ENCODE results near the gene WRNIP1.
"Not testable (repeated sequence)": the region's sequence is repeated elsewhere in the genome, so short reads cannot be mapped to it uniquely, and the experiment has no call there.

The WRNIP1 gene

DNA sequence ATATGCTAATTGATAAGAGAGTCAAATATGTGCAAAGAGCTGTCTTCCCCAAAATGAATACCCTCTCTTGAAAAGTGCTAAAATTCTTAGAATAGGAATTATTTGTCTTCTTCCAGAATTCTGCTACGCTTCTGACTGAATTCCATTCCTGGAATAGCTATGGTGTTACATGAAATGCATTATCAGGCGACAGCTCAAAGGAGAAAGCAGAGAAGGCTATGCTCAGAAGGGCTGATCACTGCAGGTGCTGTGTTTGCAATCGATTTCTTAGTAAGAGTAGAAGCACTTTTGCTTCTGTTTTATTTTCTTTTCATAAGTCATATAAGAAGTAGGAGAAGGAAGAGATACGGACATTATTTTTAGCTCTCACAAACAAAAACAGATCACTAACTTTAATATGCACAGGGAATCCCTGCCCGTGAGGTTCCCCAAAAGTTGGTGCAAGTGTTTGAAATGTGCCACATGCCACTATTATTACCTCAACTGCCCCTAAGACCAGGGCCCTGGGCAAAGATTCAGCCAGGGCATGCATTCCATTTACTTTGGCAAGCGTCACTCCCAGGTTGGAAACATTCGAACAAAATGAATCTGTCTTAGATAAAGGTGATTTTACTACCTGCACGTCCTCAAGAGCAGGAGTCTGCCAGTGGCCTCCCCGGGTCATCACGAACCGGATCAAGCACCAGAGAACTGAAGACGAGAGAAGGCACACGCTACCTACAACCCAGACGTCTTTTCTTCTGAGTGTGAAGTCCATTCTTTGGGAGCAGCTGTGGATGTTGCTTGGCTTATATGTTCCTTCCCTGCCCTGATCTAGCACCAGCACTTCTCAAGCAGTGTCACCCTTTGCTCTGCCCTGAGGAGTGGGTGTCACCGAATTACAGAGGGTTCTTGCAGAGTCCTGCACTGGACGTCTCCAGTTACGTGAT is 21.6 kb upstream of the WRNIP1 start:
- DNase-seq: no peak

DNA sequence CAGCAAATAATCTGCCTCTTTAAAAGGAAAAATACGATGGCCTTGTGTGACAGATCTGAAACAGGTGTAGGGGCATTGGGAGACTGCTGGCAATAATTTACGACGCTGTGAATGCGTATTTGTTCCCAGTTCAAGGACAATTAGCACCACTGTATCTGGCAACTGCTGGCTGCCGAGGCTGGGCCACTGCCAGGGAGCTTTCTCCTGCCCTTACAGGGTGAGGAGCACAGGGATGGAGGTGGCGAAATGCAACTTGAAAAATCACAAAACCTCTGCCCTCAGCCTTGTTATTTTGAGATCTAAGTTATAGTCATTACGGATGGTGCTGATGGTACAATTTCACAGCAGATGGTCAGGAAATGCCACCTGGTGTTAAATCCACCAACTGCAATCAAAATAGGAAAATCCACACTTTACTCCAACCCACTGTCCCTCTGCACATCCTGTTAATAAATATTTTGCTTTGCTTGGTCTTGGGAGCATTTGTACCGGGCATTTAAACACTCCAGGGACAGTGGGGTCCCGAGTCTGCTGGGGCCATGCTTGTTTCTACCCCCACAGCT is 20.9 kb upstream of the WRNIP1 start:
- no peak for DNase-seq

DNA sequence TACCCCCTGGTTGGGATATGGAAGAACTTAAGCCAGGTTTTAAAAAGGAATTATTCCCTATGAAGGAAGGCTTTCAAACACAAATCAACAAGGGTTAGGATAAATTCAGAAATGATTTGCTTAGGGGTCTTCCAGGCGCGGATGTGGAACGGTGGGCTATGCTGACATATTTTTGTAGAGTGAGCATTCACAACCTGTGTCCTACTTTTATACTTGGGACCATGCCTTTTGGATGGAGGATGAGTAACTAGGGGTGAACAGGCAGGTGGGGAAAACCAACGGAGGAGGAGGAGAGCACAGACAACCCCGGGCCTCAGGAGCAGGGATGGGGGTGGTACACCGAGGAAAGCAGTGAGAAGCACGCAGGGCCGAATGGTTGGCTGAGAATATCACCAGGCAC is 20.4 kb upstream of the WRNIP1 start:
- no peak for DNase-seq

DNA sequence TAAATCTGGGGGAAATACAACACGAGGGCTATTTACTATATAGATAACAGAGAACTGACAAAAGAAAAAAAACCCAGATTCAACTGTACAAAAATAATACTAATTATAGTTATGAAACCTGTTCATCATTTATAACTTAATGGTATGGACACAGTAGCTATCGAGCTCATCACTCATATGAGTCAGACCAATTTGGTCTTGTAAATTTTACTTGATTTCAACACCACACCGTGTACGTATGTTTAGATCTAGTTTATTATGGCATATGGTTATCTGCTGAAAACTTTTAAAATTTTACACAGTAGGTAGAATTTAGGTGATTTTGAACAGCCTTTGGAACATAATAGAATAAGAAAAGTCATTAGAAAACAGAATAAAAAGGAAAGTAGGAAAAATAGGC is 19.9 kb upstream of the WRNIP1 start:
- DNase-seq: no peak

DNA sequence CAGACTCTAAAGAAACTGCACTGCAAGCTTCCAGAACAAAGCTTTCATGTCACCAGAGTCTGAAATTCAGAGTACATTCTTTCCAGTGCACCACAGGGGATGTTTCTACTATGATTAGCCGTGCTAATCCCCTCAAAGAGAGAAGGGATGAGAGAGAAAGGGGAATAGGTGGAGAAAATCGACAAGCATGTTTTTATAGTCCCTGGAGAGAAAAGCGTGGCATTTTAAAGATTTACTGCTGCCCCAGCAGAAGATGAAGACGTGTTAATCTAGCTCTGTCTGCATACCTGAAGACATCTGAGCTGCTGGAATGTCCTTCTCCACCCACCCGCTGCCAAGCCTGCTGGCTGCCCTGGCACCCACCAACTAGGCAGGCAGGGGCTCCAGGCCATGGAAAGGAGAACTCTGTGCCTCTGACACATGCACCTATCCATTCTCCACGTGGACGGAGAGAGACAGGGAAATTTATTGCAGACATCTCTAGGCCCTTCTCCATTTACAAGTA is 18.6 kb upstream of the WRNIP1 start:
- DNase-seq: no peak

DNA sequence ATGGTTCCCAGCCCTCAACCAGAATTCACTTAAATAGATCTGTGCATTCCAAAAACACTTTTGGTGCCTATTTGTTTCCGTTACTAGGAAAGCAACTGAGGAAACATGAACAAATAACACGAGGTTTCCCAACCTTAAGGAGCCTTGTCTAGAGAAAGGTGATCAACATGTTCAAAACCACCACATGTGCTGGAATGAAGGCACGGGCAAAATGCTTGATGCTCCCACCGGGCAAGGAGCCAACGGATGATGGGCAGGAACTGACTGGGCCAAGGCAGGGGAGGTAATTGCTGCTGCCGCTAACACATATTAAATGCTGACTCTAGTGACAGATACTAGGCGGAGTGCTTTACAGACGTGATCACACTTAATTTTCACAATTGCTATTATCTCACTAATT is 17.0 kb upstream of the WRNIP1 start:
- no peak for DNase-seq

DNA sequence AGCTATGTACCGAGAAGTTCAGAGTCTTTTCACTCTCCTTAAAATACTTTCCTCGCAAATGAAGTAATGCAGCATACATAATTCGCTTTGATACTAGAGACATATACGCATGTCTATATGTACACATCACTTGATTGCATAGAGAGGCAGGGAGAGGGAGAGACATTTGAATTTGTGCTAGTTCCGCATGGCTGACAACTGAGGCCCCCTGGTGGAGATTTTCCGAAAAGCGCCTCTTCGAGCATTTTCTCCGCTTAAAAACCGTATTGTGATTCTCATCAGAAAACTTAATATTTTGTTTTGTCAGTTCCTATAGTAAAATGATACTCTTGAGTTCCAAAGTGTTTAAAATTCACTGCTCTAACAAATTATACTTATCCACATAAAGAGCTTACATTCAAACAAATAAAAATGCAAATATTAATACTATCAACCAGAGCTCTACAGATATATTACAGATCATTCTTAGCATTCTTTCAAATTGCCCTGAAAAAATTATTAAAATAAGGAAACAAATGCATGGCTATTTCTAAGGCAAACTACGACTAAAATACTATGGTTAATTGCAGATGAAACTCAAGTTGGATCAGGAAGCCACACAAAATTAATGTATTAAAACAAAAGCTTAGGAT is 15.1 kb upstream of the WRNIP1 start:
- no peak for DNase-seq

DNA sequence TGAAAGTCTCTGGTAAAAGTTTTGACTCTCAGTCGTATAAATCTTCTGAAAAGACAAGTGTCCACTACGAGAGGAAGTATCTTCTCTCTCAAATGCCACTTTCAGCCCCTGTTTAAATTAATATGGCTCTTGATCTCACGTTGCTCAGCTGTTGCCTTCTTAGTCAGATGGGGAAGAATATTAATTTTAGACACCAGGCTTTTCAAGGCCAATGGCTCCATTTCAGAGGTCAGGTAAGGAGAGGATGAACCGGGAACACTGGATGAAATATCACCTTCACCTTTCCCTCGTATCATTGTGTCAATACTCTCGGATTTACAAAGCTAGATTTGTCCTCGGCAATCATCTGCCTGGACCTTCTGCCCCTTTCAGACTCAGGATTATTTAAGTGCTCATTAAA is 14.4 kb upstream of the WRNIP1 start, which contains the start of gene MYLK4:
MYLK4 (minus strand) TSS at position 91 of the 400 bp plus-strand sequence. CDS start 1,628 bp downstream, outside the sequence.
- DNase-seq: no peak

DNA sequence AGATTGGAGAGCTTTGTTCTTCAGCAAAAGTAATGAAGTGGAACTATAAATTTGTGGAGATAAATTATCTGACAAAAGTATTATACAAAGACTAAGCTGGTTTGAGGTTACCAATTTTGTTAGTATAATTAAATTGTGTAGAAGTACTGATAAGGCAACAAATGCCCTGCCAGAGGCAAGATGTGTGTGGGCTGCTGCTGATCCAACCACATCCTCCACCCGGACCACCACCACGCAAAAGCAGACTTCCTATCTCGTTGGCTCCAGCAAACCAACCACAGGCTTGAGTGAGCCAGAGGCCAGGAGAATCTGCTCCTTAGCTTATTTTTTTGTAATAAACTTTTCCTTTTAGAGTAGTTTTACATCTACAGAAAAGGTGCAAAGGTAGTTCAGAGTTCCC is 13.3 kb upstream of the WRNIP1 start:
- no peak for DNase-seq

DNA sequence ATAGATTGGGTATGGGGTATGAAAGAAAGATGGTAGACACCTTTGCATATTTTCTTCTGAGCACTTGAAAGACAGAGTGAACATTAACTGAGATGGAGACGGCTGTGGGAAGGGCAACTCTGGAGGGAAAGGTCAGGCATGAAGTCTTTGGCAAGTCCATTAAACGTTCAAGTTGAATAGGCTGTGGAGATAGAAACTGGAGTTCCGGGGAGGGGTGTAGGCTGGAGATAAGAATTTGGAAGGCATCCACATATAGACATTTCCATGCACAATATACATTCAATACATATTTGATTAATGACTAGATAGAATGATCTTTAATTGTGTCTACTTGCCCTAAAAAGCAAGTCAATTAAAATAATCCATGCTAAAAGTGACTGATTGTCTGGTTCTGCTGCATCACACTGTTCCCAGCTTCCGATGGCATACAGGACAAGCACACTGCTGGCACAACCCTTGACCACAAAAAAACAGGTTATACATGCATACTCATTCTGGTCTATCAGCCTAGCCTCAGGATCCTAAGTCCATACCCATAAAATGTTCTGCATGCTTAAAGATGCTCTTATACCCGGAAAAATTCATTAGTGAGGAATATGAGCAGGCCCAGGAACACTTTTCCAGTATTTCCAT is 12.6 kb upstream of the WRNIP1 start:
- no peak for DNase-seq

DNA sequence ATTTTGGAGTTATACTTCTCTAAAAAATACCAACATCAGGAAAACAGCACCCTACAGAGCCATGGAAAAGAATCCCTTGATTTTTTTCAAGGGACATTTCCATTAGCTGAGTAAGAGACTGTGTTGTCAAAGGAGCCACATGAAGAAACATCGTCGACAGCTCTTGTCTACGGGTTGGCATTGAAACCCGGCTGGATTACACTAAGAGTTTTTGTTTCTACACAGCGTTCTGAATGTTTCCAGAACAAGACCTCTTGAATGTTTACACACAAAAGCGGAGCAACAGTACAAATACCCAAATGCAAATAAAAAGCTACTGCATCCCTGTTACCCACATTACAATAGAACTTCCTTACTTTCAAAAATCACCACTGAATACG is 12.1 kb upstream of the WRNIP1 start:
- no peak for DNase-seq

DNA sequence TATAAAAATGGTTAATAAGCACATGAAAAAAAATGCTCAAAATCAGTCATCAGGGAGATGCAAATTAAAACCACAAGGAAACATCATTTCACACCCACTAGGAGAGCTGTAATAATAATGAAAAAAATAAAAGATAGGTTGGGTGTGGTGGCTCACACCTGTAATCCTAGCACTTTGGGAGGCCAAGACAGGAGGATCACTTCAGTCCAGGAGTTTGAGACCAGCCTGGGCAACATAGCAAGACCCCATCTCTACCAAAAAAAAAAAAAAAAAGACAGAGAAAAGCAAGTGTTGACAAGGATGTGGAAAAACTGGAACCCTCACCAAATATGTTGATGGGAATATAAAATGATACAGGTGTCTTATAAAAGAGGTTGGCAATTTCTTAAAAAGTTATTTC is 11.4 kb upstream of the WRNIP1 start:
- no peak for DNase-seq

DNA sequence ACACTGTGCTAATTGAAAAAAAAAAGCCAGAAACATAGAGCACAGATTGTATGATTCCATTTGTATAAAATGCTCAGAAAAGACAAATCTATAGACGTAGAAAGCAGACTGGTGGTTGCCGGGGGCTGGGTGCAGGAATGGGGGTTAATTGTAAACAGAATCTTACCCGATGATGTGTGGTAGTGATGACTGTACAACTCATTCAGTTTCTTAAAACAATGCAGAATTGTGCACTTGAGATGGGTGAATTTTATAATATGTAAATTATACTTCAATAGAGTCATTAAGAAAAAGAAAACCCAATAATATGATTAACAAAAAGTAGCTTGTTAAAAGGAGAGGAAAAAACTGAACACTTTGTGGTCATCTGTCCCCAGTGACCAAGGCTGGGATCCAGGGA is 10.8 kb upstream of the WRNIP1 start:
- no peak for DNase-seq

DNA sequence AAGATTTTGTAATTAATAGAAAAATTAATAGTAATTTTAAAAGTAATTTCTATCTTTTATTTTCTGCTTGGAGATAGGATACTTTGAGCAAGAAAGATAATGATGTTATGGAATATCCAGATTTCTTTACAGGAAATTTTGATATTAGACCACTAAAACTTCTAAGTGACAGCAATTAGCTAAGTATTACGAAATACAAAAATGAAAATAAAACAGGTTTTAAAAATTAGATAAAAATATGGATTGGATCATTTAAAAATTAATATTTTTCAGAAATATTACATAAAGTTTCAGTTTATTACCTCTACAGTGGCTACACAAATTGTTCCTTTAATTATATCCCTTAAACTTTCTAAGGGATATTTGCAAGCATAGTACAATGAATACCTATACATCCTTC is 10.3 kb upstream of the WRNIP1 start:
- DNase-seq: no peak

DNA sequence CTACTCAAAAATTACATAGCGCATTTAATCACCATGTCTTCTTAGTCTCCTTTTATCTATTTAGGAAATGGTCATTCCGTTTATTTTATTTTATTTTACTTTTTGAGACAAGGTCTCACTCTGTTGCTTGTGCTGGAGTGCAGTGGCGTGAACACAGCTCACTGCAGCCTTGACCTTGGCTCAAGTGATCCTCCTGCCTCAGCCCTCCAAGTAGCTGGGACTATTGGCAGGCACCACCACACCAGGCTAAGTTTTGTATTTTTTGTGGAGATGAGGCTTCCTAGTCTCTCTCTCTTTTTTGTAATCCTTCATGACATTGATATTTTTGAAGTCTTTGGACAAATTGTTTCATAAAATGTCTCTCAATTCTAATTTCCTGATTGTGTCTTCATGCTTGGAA is 9.7 kb upstream of the WRNIP1 start:
- DNase-seq: no peak

DNA sequence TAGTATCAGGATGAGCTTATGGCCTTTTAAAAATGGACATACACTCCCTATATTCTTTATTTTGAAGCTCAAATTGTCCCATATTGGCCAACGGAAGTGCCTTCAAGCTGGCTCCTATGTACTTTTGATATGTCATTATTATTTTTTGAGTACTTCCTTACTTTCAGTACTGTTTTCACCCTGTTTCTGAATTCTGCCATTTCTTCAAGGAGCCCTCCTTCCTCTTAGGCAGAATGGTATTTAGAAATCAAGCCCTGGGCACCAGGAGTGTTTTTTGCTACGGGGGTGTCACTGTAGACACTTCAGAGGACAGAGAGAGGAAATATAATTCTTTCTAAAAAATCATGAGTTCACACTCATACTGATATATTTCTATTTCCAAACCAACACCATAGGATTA is 9.0 kb upstream of the WRNIP1 start:
- no peak for DNase-seq

DNA sequence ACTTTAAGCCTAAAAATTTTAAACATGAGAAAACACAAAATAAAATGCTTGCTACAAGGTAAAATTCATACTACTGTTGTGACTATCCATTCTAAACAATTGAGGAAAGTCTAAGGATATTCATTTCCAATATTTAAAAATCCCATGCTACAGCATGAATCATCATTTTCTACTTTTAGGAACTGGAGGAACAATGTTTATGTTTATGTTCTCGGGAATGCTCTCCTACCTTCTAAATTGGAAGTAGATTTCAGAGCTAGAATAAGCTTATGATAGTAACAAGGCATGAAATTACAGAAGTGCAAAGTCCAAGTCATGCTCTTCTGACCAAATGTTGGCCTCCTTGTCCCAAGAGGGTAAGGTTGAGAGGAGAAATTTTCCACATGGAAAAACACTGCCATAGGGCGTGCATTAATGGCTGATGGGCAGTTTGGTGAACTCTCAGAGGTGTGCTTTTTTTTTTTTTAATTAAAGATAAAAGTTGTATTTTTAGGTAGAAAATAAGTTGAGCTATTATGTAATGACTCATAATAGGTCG is 8.4 kb upstream of the WRNIP1 start:
- DNase-seq: no peak

DNA sequence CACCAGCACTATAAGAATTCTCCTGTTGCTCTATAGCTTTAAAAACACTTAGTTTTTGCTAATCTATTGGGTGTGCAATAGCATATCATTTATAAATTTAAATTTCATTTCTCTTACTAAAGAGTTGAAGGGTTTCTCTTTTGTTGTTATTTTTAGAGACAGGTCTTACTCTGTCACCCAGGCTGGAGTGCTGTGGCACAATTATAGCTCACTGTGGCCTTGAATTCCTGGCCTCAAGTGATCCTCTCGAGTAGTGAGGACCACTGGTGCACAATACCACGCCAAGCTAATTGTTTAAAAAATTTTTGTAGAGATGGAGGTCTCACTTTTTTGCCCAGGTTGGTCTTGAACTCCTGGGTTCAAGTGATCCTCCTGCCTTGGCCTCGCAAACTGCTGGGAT is 6.2 kb upstream of the WRNIP1 start:
- no peak for DNase-seq

DNA sequence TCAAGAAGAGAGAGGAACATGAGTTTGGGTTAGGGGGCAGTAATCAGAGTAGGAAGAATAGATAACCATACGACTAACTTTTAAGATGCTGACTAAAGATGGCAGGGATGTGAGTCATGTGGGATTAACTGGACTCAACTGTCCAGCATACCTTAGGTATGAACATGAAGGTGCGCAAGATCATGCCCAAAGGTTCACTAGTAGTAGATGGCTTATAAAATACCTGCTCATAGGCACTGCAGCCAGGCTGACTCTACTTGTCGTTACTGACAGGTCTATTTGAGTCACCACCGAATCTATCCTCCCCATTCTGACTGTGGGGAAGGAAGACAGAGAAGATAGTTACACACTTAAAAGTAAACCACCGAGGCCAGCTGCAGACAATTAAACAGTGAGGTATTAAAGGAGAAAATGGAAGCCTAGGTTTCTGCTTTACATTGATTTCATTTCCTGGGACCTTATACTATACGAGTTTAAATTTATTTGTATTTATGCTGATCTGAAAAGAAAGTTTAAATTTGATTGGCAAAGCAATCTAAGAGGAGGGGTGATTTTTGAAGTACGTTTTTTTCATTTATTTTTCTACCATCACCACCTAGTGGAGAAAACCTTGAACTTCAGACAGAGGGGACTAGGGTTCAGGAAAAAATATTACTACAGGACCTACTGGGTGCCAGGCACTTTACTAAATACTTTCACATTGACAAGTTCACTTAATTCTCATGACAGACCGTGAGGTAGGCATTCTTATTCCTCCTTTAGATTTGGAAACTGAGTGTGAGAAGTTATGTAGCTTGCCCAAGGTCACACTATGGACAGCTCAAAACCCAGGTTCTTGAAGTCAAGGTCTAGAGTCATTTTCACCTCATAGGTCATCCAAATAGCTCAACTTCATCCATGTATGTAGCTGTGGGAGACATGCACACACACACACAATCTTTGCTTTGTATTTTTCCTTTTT is 4.0 kb upstream of the WRNIP1 start:
- DNase-seq: no peak

DNA sequence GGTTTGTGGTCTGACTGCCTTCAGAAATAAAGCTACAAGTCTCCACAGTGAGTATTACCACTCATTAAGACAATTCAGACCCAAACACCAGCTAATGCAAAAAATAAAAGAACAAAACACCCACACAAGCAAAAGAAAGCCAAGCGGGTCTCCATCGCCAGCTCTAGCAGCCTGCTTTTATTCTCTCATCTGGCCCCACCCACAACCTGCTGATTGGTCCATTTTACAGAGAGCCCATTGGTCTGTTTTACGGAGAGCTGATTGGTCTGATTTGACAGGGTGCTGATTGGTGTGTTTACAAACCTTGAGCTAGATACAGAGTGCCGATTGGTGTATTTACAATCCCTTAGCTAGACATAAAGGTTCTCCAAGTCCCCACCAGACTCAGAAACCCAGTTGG is 2.3 kb upstream of the WRNIP1 start:
- not testable (repeated sequence) for DNase-seq

DNA sequence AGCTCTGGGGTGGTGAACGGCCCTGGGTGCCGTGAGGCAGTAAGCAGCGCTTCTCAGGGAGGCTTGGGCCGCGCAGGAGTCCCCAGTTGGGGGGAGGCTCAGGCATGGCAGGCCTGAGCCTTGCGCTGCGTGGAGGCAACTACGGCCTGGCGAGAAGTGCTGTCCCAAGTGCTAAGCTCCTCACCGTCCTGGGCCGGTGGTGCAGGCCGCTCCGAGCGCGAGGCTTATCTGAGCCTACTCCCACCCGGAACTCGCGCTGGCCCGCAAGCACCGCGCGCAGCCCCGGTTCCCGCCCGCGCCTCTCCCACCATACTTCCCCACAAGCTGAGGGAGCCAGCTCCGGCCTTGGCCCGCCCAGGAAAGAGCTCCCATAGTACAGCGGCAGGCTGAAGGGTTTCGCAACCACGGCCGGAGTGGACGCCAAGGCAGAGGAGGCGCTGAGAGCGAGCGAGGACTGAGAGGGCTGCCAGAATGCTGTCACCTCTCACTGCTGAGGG is 1.8 kb upstream of the WRNIP1 start:
- no peak for DNase-seq

All from NK-92 treated with Interleukin-12 subunit alpha and Interleukin-12 subunit beta, amount 100 ng/mL, for 24 hours (cell line).